GM19193 (cell line): ENCODE measurements around the gene TRDN.

Source experiments
- POLR2A ChIP-seq: IDR thresholded peaks from 4 replicates; pipeline ENCODE4 v1.6.1; 2011; ENCODE audit not compliant: insufficient read depth, insufficient read length; ENCODE audit errors: extremely low read depth

The TRDN gene

GRCh38 chr6:123636782-123637181, at the start of gene TRDN:
Gene TRDN (minus strand): TSS chr6:123636950. CDS start chr6:123636775, 175 bp downstream.
- TF ChIP-seq POLR2A, result no peak

- TF ChIP-seq POLR2A, result no peak
These were observed 45.3 kb upstream of the TRDN start for GRCh38 chr6:123681957-123682462.

- TF ChIP-seq POLR2A, result no peak
These were observed 41.1 kb upstream of the TRDN start for GRCh38 chr6:123677897-123678296.

GRCh38 chr6:123676793-123677192, 40.0 kb upstream of the TRDN start:
- TF ChIP-seq POLR2A, result no peak

- no peak for TF ChIP-seq POLR2A
These were observed 32.3 kb upstream of the TRDN start for GRCh38 chr6:123668965-123669591.

- TF ChIP-seq POLR2A, result no peak
These were observed 31.3 kb upstream of the TRDN start for GRCh38 chr6:123668063-123668462.

GRCh38 chr6:123663436-123663835, 26.7 kb upstream of the TRDN start:
- TF ChIP-seq POLR2A, result no peak

- no peak for TF ChIP-seq POLR2A
These were observed 26.0 kb upstream of the TRDN start for GRCh38 chr6:123662757-123663156.

- no peak for TF ChIP-seq POLR2A
These were observed 24.5 kb upstream of the TRDN start for GRCh38 chr6:123661105-123661891.

GRCh38 chr6:123659960-123660748, 23.4 kb upstream of the TRDN start:
- TF ChIP-seq POLR2A, result no peak

- no peak for TF ChIP-seq POLR2A
These were observed 22.1 kb upstream of the TRDN start for GRCh38 chr6:123658848-123659247.

GRCh38 chr6:123655521-123656306, 19.0 kb upstream of the TRDN start:
- TF ChIP-seq POLR2A, result no peak

GRCh38 chr6:123648723-123649122, 12.0 kb upstream of the TRDN start:
- TF ChIP-seq POLR2A, result no peak

GRCh38 chr6:123648020-123648580, 11.3 kb upstream of the TRDN start:
- no peak for TF ChIP-seq POLR2A

GRCh38 chr6:123641497-123641896, 4.7 kb upstream of the TRDN start:
- TF ChIP-seq POLR2A, result no peak

GRCh38 chr6:123640567-123641187, 3.9 kb upstream of the TRDN start:
- no peak for TF ChIP-seq POLR2A
